Astrocyte (in vitro differentiated cells and primary cell): Measurements from ENCODE around the gene ACSL6. TPM values are rescaled to one million over a fixed set of nuclear protein-coding genes. Genes with fewer than 3 reads are reported as not detected.

Source experiments
- DNase-seq: peaks from one replicate; pipeline ENCODE4 v3.0.0-alpha.2; 2010; ENCODE audit warnings: low read depth
- FAIRE-seq: peaks from 2 replicates; lab custom pipeline; 2011; peaks lifted over from hg19 to GRCh38; lab: Jason Lieb, UNC
- H2AFZ ChIP-seq: 2 replicates; pipeline ENCODE4 v1.6.0; 2012; ENCODE audit warnings: low read depth, low read length, inconsistent platforms
- H3K27ac ChIP-seq: 2 replicates; pipeline ENCODE4 v1.5.1; 2011; ENCODE audit warnings: low read depth, low read length, inconsistent platforms
- H3K27me3 ChIP-seq: 2 replicates; pipeline ENCODE4 v1.6.0; 2011; ENCODE audit warnings: low read length, inconsistent platforms; ENCODE audit not compliant: insufficient read depth
- H3K36me3 ChIP-seq: 2 replicates; pipeline ENCODE4 v1.5.1; 2011; ENCODE audit warnings: low read length, inconsistent platforms; ENCODE audit not compliant: insufficient read depth
- H3K4me1 ChIP-seq: 2 replicates; pipeline ENCODE4 v1.5.1; 2011; ENCODE audit warnings: low read length, inconsistent platforms; ENCODE audit not compliant: insufficient read depth
- H3K4me2 ChIP-seq: 2 replicates; pipeline ENCODE4 v1.6.0; 2012; ENCODE audit warnings: low read length, inconsistent platforms
- H3K4me3 ChIP-seq: 2 replicates; pipeline ENCODE4 v1.5.1; 2011; ENCODE audit warnings: low read depth, mild to moderate bottlenecking, low read length, inconsistent platforms; ENCODE audit not compliant: insufficient read depth
- H3K79me2 ChIP-seq: 2 replicates; pipeline ENCODE4 v1.6.0; 2012; ENCODE audit warnings: mild to moderate bottlenecking, low read length, inconsistent platforms; ENCODE audit not compliant: insufficient read depth
- H3K9ac ChIP-seq: 2 replicates; pipeline ENCODE4 v1.6.0; 2012; ENCODE audit warnings: mild to moderate bottlenecking, low read length, inconsistent platforms
- H3K9me3 ChIP-seq: 2 replicates; pipeline ENCODE4 v1.5.1; 2012; ENCODE audit warnings: low read depth, mild to moderate bottlenecking, low read length, inconsistent platforms; ENCODE audit not compliant: insufficient read depth
- H4K20me1 ChIP-seq: 2 replicates; pipeline ENCODE4 v1.6.0; 2012; ENCODE audit warnings: low read length, inconsistent platforms; ENCODE audit not compliant: insufficient read depth
- H3K27ac Mint-ChIP-seq: one replicate; pipeline ENCODE4 v1.8.0; 2021; ENCODE audit warnings: mild to moderate bottlenecking, mixed read lengths; ENCODE audit not compliant: unreplicated experiment
- H3K27me3 Mint-ChIP-seq: one replicate; pipeline ENCODE4 v1.8.0; 2021; ENCODE audit warnings: low read depth, mixed read lengths; ENCODE audit not compliant: unreplicated experiment
- H3K36me3 Mint-ChIP-seq: one replicate; pipeline ENCODE4 v1.8.0; 2021; ENCODE audit warnings: low read depth, mixed read lengths; ENCODE audit not compliant: unreplicated experiment
- H3K4me1 Mint-ChIP-seq: one replicate; pipeline ENCODE4 v1.8.0; 2021; ENCODE audit warnings: low read depth, mixed read lengths; ENCODE audit not compliant: unreplicated experiment
- H3K4me3 Mint-ChIP-seq: one replicate; pipeline ENCODE4 v1.8.0; 2021; ENCODE audit warnings: mild to moderate bottlenecking, moderate library complexity, mixed read lengths; ENCODE audit not compliant: unreplicated experiment
- H3K9me3 Mint-ChIP-seq: one replicate; pipeline ENCODE4 v1.8.0; 2021; ENCODE audit warnings: mild to moderate bottlenecking, mixed read lengths; ENCODE audit not compliant: unreplicated experiment
- CTCF ChIP-seq: IDR thresholded peaks from 2 replicates; pipeline ENCODE4 v1.5.1; 2011; ENCODE audit warnings: low read depth, mild to moderate bottlenecking, inconsistent platforms, low read length, moderate library complexity; ENCODE audit not compliant: insufficient read depth
- EZH2 ChIP-seq: IDR thresholded peaks from 2 replicates; pipeline ENCODE4 v1.6.1; 2012; ENCODE audit warnings: mild to moderate bottlenecking, low read length, inconsistent platforms; ENCODE audit not compliant: insufficient read depth
- total RNA-seq: library from RNA; stranded (reverse); gene quantifications from 2 replicates; pipeline ENCODE4 v1.2.1, GENCODE V29; 2021

The ACSL6 gene
- total RNA-seq, 1 donor from 2014 or later, result 0.07 TPM

- Histone ChIP-seq H3K9ac (no peak overlapping the region), H3K27ac (no peak overlapping the region), H3K79me2 (no peaks in the 10 kb centered on the region), H3K27me3 (no peaks in the 10 kb centered on the region), H3K36me3 (no peaks in the 10 kb centered on the region), H2AFZ (no peak overlapping the region), H3K9me3 (no peaks in the 10 kb centered on the region), H3K4me1 (no peaks in the 10 kb centered on the region), H4K20me1 (no peaks in the 10 kb centered on the region), H3K4me2 (no peak overlapping the region), H3K4me3 (no peak overlapping the region)
- FAIRE-seq (no peak), DNase-seq (no peak)
- Mint-ChIP-seq H3K27me3 (no peaks in the 10 kb centered on the region), H3K9me3 (peaks cover 19% of the 10 kb centered on the region), H3K27ac (no peak overlapping the region), H3K36me3 (peaks cover 2% of the 10 kb centered on the region), H3K4me1 (no peaks in the 10 kb centered on the region), H3K4me3 (no peak overlapping the region)
- no peak for TF ChIP-seq EZH2
- no peak for TF ChIP-seq CTCF
Observed at GRCh38 chr5:131928957-131929356, 82.5 kb downstream of the ACSL6 start.

GRCh38 chr5:131926168-131926567 is 85.3 kb downstream of the ACSL6 start:
- Histone ChIP-seq H3K4me3 (no peak overlapping the region), H3K9me3 (no peaks in the 10 kb centered on the region), H2AFZ (no peak overlapping the region), H3K27me3 (no peaks in the 10 kb centered on the region), H3K27ac (no peak overlapping the region), H3K36me3 (no peaks in the 10 kb centered on the region), H3K9ac (no peak overlapping the region), H3K4me1 (no peaks in the 10 kb centered on the region), H4K20me1 (no peaks in the 10 kb centered on the region), H3K4me2 (no peak overlapping the region), H3K79me2 (no peaks in the 10 kb centered on the region)
- TF ChIP-seq EZH2 (no peak), CTCF (no peak)
- no peaks in the 10 kb centered on the region for H3K4me1 Mint-ChIP-seq
- peaks cover 16% of the 10 kb centered on the region for H3K9me3 Mint-ChIP-seq
- H3K36me3 Mint-ChIP-seq, result peaks cover 2% of the 10 kb centered on the region
- H3K27ac Mint-ChIP-seq, result no peak overlapping the region
- no peak overlapping the region for H3K4me3 Mint-ChIP-seq
- FAIRE-seq, result no peak
- no peaks in the 10 kb centered on the region for H3K27me3 Mint-ChIP-seq
- no peak for DNase-seq

GRCh38 chr5:131916481-131916880 is 95.0 kb downstream of the ACSL6 start:
- no peak overlapping the region for H2AFZ ChIP-seq
- no peak overlapping the region for H3K4me3 Mint-ChIP-seq
- H3K36me3 ChIP-seq, result no peaks in the 10 kb centered on the region
- DNase-seq, result no peak
- H3K4me3 ChIP-seq, result no peak overlapping the region
- FAIRE-seq, result no peak
- no peaks in the 10 kb centered on the region for H3K4me1 Mint-ChIP-seq
- no peaks in the 10 kb centered on the region for H3K27me3 ChIP-seq
- no peak overlapping the region for H3K27ac ChIP-seq
- H3K9me3 ChIP-seq, result no peaks in the 10 kb centered on the region
- H3K79me2 ChIP-seq, result no peaks in the 10 kb centered on the region
- TF ChIP-seq CTCF, result no peak
- TF ChIP-seq EZH2, result no peak
- peaks cover 2% of the 10 kb centered on the region for H3K27me3 Mint-ChIP-seq
- H3K4me1 ChIP-seq, result no peaks in the 10 kb centered on the region
- no peaks in the 10 kb centered on the region for H3K36me3 Mint-ChIP-seq
- H3K27ac Mint-ChIP-seq, result no peak overlapping the region
- H3K9ac ChIP-seq, result no peak overlapping the region
- no peaks in the 10 kb centered on the region for H4K20me1 ChIP-seq
- H3K4me2 ChIP-seq, result no peak overlapping the region
- H3K9me3 Mint-ChIP-seq, result no peaks in the 10 kb centered on the region
